HepG2 (cell line): Measurements from ENCODE around the gene ADARB1.

Source experiments
- FOXA1 ChIP-seq, 2 experiments: fragments of 450-650 bp in 1 of 2; sonication (generic) in 1 of 2; formaldehyde crosslinking in 1 of 2; IDR thresholded peaks; 2 replicates each; pipeline versions ENCODE4 v1.4.0 to v1.6.1; 2016 to 2020; ENCODE audit warnings: missing genetic modification reagents in 1 of 2
- MAFK ChIP-seq, 2 experiments: IDR thresholded peaks in 1 of 2; conservative IDR thresholded peaks in 1 of 2; 2 replicates each; pipeline ENCODE4 v1.6.1; 2011; ENCODE audit warnings: improper control_type of control experiment in 2 of 2, low read length in 2 of 2
- POLR2A ChIP-seq, 2 experiments: IDR thresholded peaks; 2 replicates each; pipeline ENCODE4 v1.6.1; 2011; ENCODE audit warnings: low read depth in 2 of 2, low read length in 2 of 2, mild to moderate bottlenecking in 1 of 2, moderate library complexity in 1 of 2; ENCODE audit not compliant: insufficient read depth in 1 of 2
- TCF7L2 ChIP-seq: IDR thresholded peaks from 2 replicates; pipeline ENCODE4 v1.6.1; 2011; ENCODE audit warnings: mild to moderate bottlenecking, low read depth, low read length, moderate library complexity
- ZBTB21 ChIP-seq: sonication (generic); formaldehyde crosslinking; IDR thresholded peaks from 2 replicates; pipeline ENCODE4 v1.4.0; 2020; ENCODE audit warnings: missing genetic modification reagents
- ZNF598 ChIP-seq: sonication (generic); formaldehyde crosslinking; IDR thresholded peaks from 2 replicates; pipeline ENCODE4 v1.5.1; 2020; ENCODE audit warnings: mild to moderate bottlenecking, missing genetic modification reagents, borderline replicate concordance
- ZNF775 ChIP-seq: sonication (generic); formaldehyde crosslinking; IDR thresholded peaks from 2 replicates; pipeline ENCODE4 v1.4.0; 2020; ENCODE audit warnings: missing genetic modification reagents, mild to moderate bottlenecking, moderate library complexity, borderline replicate concordance
- TF ChIP-seq, protein P1 (sequence below), 2 experiments: sonication (generic) in 1 of 2; formaldehyde crosslinking in 1 of 2; IDR thresholded peaks; 2 replicates each; pipeline versions ENCODE4 v1.4.0 to v1.6.1; 2016 to 2020; ENCODE audit warnings: borderline replicate concordance in 1 of 2, low read depth in 1 of 2, mild to moderate bottlenecking in 1 of 2, missing genetic modification reagents in 1 of 2
- TF ChIP-seq, protein P2 (sequence below): sonication (generic); formaldehyde crosslinking; IDR thresholded peaks from 2 replicates; pipeline ENCODE4 v1.5.0; 2020; ENCODE audit warnings: mild to moderate bottlenecking, missing genetic modification reagents, moderate library complexity

DNA sequence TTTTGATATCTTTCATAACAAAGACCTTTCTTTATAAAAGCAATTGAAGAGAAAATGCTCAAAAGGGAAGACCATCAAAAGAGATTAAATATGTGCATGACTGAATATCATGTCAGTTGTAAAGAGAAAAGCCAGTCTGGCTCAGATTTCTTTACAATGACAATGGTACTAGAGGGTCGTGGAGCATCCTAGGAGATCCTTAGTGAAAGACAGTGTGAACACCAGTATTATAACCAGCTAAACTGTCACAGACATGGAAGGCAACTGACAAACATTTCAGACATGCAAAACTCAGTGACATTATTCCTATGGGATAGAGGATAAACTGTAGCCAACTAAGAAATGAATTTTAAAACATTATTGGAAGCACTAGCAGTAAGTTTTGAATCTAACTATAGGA, 27.1 kb upstream of the ADARB1 start:
- no peak for TF ChIP-seq ZNF775 (CRISPR knock-in tag)
- TF ChIP-seq, protein P1, sequence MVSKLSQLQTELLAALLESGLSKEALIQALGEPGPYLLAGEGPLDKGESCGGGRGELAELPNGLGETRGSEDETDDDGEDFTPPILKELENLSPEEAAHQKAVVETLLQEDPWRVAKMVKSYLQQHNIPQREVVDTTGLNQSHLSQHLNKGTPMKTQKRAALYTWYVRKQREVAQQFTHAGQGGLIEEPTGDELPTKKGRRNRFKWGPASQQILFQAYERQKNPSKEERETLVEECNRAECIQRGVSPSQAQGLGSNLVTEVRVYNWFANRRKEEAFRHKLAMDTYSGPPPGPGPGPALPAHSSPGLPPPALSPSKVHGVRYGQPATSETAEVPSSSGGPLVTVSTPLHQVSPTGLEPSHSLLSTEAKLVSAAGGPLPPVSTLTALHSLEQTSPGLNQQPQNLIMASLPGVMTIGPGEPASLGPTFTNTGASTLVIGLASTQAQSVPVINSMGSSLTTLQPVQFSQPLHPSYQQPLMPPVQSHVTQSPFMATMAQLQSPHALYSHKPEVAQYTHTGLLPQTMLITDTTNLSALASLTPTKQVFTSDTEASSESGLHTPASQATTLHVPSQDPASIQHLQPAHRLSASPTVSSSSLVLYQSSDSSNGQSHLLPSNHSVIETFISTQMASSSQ (IDR thresholded peaks at IDR 0.05; ENCODE audit: low read depth), result no peak
- TF ChIP-seq, protein P1 (CRISPR knock-in tag; IDR thresholded peaks at IDR 0.05; ENCODE audit: borderline replicate concordance), result no peak
- TF ChIP-seq ZBTB21 (CRISPR knock-in tag), result no peak
- TF ChIP-seq TCF7L2, result no peak
- no peak for TF ChIP-seq POLR2A (IDR thresholded peaks at IDR 0.05; ENCODE audit: insufficient read depth in 1 of 2, low read depth in 2 of 2, low read length in 2 of 2)
- TF ChIP-seq, protein P2, sequence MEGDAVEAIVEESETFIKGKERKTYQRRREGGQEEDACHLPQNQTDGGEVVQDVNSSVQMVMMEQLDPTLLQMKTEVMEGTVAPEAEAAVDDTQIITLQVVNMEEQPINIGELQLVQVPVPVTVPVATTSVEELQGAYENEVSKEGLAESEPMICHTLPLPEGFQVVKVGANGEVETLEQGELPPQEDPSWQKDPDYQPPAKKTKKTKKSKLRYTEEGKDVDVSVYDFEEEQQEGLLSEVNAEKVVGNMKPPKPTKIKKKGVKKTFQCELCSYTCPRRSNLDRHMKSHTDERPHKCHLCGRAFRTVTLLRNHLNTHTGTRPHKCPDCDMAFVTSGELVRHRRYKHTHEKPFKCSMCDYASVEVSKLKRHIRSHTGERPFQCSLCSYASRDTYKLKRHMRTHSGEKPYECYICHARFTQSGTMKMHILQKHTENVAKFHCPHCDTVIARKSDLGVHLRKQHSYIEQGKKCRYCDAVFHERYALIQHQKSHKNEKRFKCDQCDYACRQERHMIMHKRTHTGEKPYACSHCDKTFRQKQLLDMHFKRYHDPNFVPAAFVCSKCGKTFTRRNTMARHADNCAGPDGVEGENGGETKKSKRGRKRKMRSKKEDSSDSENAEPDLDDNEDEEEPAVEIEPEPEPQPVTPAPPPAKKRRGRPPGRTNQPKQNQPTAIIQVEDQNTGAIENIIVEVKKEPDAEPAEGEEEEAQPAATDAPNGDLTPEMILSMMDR (CRISPR knock-in tag), result no peak
- no peak for TF ChIP-seq ZNF598
- TF ChIP-seq FOXA1 (IDR thresholded peaks at IDR 0.05), result no peak
- no peak for TF ChIP-seq FOXA1 (CRISPR knock-in tag; IDR thresholded peaks at IDR 0.05)
- no peak for TF ChIP-seq MAFK (conservative IDR thresholded peaks at IDR 0.05 in 1 of 2, IDR thresholded peaks at IDR 0.05 in 1 of 2; ENCODE audit: low read length in 2 of 2)
